Left cardiac atrium (tissue), 4 donors: ENCODE data around the gene DUS1L. TPM values are rescaled to one million over a fixed set of nuclear protein-coding genes. Genes with fewer than 3 reads are reported as not detected.

Experiments used
- ATAC-seq, 2 donors: fragments of 200-7000 bp; cut with Tn5 transposase; one replicate each; pipeline ENCODE4 v1.9.1; 2020; ENCODE audit warnings: mild to moderate bottlenecking in 2 of 2, moderate library complexity in 2 of 2
- DNase-seq: peaks from one replicate; pipeline ENCODE4 v3.0.0-alpha.2; 2020
- intact Hi-C, 2 donors: fragments of 100-400 bp; cut with DNase I; formaldehyde crosslinking; loops; one replicate each; pipeline versions ENCODE4 v1.14.1 to v1.15.1; 2022 to 2023
- total RNA-seq, 2 donors: library from RNA; stranded (reverse); fragmentation: NEBNext Ultra II Directional; extraction: Animal tissue kit (Norgen Biotek cat#: 25700); gene quantifications; one replicate each; pipeline ENCODE4 v1.2.1, GENCODE V29; 2021
- donor health status: DM: no; HTN: yes; CAD: no.
- donor health status: DM: no; HTN: yes; CAD: no; lungs with severe emphysema.
- donor health status: DM: yes; HTN: yes; CAD: no.
- donor health status: Dilated cardiomyopathy.

Gene DUS1L
- total RNA-seq, 2 donors from 2014 or later = 59.2 to 65.4 TPM

GRCh38 chr17:82080048-82080788, 14.6 kb upstream of the DUS1L start:
- intact Hi-C loops = no loop called here
- DNase-seq = no peak
- no peak for ATAC-seq

DNA sequence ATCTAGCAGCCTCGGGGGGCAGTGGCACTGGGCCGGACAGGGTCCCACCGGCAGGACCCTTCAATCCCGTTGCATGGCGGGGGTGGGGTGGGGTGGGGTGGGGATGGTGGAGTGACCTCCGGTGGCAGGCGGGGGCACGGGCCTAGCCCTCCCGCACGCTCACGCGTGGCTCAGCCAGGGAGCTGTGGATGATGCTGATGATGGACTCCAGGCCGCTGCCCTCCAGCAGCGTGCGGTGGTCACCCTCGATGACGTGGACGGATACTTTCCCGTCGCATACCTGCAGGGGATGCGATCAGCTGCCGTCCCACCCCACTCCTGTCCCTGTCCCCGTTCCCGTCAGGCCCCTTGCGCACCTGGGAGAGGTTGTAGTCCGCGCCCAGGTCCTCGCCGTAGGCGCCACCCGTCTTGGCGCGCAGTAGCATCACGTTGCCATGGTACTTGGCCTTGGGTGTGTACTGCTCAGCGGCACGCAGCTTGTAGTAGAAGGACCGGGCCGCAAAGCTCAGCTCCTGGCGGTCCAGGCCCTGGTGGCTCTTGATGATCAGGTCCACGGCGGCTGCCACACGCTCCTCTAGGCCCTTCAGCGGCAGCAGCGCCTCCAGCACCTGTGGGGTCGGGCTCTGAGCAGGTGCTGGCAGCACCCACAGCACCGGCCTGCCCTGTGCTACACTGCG, 13.5 kb upstream of the DUS1L start:
- intact Hi-C loops = no loop called here
- DNase-seq (no peak), ATAC-seq (no peak)

DNA sequence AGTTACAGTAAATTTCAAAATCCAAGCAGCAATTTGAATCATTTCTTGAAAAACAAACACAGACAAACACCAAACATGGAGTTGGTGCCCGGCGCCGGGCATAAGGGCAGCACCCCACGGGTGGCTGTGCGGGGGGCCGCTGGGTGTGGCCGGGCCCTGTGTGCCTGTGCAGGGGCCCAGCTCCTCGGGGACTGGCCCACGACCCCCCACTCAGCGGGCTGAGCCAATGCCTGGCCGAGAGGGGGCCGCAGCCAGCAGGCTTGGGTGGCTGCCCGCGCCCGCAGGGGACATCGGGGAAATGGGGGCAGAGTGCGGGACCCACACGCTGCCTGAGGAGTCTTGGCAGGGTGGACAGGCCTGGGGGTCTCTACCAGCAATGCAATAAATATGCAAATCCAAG, 12.8 kb upstream of the DUS1L start:
- DNase-seq (no peak), ATAC-seq (no peak)
- intact Hi-C loops = no loop called here

- DNase-seq (peak; percentile 68), ATAC-seq (peak; percentile 1 to 63)
- intact Hi-C loops = no loop called here
Measured at GRCh38 chr17:82077617-82078358, 12.2 kb upstream of the DUS1L start.

DNA sequence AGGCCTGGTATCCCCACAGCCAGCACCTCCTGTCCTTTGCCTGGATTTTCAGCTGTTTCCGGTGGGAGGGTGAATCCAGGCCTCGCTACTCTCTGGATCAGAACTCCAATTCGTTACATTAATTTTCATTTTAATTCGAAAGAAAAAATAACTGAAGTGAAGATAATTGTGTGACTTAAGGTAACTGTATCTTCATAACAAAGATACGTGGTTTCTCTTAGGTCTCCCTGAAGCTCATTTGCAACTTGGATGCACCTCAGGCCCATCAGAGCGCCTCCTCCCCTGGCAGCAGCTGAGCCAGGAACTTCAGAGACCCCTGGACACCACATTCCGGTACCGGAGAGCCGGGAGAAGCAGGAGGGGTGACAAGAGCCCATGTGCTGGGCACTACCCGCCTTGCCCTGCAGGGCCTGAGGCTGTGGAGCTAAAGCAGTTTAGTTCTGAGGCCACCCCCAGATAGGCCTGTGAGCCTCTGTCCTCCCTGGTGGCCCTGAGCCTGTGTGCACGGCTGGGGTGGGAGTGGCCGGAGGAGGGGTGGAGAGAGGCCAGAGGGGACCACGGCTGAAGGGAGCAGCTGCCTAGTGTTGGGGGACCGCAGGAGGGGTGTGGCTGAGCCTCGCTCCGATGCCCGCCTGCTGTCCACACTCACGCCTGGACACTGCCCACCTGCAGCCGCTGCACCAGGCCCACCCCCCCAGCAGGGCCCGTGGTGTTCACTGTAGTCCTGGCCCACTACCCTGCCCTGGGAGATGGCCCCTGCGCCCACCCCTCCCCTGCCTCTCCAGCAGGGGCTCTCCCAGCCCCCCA, 11.4 kb upstream of the DUS1L start:
- DNase-seq (no peak), ATAC-seq (peak; percentile 7 to 20)
- intact Hi-C loops = no loop called here

GRCh38 chr17:82076018-82076784, 10.6 kb upstream of the DUS1L start:
- DNase-seq (no peak), ATAC-seq (no peak)
- intact Hi-C loops = no loop called here

- ATAC-seq (no peak), DNase-seq (no peak)
- intact Hi-C loops = no loop called here
Measured at GRCh38 chr17:82073446-82073845, 7.8 kb upstream of the DUS1L start.

DNA sequence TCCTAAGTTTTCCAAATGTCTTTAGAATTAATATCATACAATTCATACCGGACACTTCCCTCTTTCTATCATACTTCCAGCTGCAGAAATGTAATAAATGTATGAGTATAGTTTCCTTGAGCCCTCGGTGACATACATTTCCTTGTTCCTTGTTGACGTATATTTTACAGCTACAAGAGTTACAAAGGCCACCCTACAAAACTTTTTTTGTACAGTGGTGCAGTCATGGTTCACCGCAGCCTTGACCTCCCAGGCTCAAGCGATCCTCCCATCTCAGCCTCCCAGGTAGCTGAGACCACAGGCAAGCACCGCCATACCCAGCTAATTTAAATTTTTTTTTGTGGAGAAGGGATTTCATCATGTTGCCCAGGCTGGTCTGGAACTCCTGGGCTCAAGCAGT, 7.2 kb upstream of the DUS1L start:
- DNase-seq (no peak), ATAC-seq (no peak)
- intact Hi-C loops = no loop called here

- intact Hi-C loops = no loop called here
- DNase-seq (no peak), ATAC-seq (no peak)
Measured at GRCh38 chr17:82070611-82071010, 5.0 kb upstream of the DUS1L start.

DNA sequence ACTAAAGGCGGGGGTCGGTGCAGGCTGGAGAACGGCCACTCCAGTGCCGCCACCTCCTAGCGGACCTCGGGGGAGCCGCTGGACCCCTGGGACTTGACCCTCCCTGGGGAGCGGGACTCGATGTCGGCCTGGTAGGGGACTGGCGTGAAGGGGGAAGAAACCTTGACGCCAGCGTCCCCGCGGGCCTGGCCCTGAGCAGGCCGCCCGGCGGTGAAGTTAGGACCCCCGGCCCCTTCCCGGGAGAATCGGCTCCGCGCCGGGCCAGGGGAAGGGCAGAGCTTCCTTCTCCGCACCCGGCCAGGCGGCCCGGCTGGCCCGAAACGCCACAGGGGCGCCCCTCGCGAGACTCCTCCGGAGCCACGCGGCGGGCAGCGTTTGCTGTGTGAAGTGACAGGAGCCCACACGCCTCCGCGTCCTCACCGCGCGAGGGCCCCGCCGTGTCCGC, 389 bp downstream of the DUS1L start:
- peak; percentile 12 to 36 for ATAC-seq
- intact Hi-C loops = no loop called here
- no peak for DNase-seq

GRCh38 chr17:82064433-82065192, 991 bp downstream of the DUS1L start:
- intact Hi-C loops = no loop called here
- DNase-seq (no peak), ATAC-seq (peak in 1 of 2 donors; percentile 2)

DNA sequence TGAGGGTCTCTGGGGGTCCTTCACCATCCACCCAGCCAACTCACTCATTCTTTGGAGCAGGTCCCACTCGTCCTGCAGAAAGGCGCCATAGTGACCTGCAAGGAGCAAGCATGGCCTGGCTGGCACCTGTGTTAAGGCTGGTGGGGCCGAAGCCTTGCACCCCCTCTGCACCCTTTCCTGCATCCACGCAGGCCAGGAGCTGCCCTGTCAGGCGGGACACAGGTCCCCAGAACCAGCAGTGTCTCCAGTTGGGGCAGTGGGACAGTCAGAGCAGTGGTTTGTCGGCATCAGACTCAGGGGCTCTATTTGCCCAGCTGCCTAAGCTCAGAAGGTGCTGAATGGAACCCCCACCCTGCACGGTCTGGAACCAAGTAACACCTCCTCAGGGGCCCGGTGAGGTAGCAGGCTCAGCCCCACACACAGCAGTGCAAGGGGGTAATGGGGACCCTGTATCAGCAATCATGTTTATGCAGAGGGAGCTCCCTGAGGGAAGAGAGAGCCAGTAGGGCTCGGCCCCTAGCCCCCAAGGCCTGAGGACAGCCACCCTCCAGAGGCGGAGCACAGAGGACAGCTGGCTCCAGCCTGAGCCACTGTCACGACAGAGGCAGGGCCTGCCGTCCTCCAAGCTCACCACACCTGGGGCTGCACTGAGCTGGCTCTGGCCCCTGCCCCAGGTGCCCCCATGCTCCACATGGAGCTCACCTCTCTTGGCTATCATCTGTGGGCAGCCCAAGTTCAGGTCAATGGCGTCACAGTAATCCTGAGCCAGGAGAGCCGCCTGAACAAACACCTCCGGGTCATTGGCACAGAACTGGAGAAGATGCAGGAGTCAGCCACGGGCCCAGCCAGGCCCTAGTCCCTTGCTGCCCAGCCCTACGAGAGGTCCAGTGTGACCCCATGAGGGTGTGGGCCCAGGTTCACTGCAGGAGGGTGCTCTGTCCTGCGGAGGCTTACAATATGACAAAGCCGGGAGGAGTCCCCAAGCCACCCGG, 1.9 kb downstream of the DUS1L start:
- DNase-seq (peak; percentile 17), ATAC-seq (no peak)
- intact Hi-C loops = no loop called here

GRCh38 chr17:82062984-82063368, 2.6 kb downstream of the DUS1L start:
- peak; percentile 16 for DNase-seq
- no peak for ATAC-seq

DNA sequence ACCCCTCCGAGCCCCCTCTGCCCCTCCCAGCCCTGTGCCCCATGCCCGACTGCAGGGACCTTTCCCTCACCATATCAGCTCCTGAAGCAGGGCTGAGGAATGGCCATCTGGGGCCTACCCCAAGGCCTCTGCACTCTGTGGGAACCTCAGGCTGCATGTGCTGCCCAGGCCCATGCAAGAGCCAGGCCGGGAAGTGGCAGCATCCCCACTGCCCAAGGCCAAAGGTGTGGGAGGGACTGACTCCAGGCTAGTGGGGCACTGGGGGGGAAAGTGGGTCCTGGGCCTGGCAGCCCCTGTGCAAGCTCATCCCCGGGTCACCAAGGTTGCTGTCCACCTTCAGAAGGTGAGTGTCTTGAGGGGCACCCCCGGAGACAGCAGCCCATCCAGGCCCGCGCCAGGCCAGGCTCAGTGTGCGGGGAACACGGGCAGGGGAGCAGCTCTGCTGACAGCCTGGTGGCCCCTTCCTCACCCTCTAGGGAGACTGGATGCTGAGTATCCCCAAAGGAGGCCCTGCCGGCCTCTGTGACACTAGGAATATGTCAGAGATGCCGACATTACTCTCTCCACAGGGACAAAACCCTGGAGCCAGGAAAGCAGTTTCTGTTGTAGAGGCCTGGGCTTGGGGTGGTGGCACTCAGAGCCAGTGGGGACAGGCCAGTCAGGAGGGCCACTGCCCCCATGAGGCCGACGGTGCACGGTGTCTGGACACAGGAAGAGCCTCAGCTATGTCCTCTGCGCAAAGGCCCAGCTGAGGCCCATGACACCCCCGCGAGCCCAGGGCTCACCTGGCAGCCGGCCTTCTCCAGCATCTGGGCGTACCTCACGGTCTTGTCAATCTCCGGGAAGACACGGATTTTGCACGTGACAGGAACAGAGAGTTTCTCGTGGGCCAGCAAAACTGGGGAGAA, 3.3 kb downstream of the DUS1L start:
- intact Hi-C loops = no loop called here
- no peak for ATAC-seq
- DNase-seq = peak; percentile 18

More at GRCh38 chr17:82062984-82063368, 2.6 kb downstream of the DUS1L start:
- intact Hi-C loops = no loop called here

DNA sequence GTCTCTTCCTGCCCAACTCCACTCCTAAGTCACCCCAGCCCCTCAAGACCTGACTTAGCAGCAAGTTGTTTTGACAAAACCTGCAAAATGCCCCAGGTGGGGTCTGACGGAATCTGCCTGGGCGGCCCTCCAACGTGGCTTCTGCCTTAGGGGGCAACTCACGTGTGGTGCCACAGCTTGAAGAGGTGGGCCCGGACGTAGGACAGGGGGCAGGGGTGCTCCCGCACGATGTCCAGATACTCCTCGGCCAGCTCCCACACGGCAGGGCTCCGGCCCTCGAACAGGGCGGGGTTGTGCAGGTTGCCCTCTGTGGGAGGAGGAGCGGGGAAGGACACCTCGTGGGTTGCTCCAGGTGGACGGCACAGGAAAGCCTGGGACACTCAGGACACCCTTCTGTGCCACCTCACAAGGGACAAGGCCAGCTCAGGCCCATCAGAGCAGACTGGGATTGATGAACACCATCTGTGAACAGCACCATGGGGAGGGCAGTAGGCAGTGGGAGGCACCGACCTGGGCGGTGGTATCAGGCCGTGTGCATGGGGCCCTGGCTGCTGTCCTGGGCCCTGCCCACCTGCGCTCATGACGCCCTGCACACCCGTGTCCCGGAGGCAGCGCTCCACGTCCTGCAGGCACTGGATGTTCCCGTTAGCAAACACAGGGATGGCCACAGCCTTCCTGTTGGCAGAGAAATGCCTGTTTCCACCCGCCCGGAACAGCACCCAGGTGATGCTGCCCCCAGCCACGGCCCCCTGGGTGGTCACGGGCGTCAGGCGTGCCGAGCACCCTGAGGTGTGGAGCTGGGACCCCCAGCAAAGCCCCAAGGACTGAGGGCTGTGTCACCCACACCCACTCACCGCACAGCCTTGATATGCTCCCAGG, 4.3 kb downstream of the DUS1L start:
- ATAC-seq (no peak), DNase-seq (peak; percentile 15)
- intact Hi-C loops = no loop called here
